Stimulated activated CD4-positive, alpha-beta T cell treated with anti-CD3 and anti-CD28 coated beads, TNF-alpha, amount 100 ng/mL, for 1 hour (primary cell): ENCODE measurements around the gene KCNQ1.

ENCODE experiments used
- DNase-seq, 3 donors: peaks; one replicate each; pipeline ENCODE4 v3.0.0-alpha.2; 2020; ENCODE audit warnings: low read depth in 3 of 3, low spot score in 1 of 3

The KCNQ1 gene

DNA sequence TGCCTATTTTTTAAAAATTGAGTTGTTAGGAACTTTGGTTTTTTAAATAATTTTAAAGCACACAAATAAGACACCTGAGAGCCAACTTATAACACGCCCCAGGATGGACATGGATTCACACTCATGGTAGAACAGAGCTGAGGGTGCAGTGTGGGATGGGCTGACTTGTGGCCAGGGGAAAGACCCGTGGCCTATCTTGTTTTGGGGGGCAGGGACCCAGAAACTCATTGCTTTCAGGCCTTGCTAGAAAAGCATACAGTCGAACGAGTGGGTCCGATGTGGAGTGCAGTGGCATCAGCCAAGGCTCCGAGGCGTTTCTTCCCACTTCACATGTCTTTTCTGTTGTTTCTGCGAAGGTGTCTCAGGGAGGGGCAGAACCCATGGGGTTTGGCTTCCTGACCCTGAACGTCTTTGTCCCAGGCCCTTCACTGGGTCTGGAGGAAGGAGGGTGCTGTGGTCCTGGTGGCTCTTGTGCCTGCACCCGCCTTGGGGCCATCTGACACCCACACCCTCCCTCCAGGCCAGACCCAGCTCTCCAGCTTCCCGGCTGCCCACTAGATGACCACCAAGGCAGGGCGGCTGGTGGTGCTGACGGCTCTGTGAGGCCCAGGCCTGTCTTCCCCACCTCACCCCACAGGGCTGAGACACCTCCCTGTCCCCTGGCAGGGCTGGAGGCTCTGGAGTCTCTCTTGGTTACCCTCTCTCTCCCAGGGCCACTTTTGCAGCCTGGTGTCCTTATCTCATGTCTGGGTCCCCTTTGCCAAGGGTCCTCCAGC, 120.8 kb downstream of the KCNQ1 start:
- DNase-seq: no peak

DNA sequence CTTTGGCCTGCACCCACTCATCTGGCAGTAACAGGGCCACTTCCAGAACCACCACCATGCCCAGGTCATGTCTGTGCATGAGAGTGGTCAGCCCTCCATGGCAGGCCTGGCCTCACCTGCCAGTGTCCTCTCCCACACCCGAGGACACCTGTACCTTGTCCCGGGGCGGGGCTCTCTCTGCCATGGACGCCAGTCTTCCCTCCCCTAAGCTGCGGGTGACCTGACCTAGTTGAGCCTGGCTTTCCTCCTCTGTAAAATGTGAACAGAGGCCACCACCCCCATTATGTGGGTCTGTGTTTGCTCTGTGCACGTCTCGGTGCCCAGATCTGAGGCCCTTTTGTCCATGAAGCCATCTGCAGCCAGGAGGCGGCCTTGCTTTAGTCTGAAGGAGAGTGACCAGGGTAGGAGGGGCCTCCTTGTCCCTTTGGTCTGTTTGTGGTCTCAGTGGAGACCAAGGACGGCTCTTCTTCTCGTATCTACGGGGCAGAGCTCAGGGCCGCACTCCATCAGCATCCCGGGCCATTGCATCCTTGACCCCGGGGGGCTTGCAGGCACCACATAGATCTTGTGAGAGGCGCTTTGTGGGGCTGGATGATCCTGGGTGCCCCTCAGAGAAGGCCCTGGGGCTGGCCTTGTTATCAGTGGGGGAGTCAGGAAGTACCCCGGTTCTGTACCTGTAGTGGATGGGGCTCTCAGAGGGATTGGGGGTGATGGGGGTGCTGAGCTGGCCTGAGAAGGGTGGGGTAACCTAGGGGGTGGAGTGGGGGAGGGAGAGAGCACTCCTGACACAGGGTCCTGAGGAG, 121.6 kb downstream of the KCNQ1 start:
- DNase-seq: no peak

DNA sequence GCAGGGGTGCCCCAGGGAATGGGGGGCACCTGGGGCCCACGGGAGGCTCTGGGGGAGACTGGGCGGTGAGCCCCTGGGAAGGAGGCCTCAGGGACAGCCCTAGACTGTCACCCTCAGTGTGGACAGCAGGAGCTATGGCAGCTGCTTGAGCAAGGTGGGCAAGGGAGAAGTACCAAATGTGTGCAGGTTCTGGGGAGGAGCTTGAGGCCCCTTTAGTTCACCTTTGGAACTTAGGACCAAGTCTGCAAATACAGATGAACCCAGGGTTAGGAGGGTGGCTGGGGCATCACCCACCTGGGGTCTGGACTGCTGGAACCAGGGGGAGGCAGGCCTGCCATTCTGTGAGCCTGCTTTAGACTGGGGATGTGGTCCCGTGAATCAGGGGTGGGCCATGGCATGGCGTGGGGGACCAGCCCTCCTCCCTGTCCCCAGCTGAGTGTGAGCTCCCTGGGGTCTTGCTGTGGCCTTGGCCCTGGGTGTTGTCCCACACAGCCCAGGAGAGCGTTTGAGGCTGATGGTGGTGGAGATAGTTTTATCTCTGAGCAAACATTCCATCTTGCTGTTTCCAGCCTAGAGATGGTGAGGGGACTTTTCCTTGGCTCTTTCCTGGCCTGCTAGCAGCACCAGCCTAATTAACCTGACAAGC, 122.3 kb downstream of the KCNQ1 start:
- DNase-seq: no peak

DNA sequence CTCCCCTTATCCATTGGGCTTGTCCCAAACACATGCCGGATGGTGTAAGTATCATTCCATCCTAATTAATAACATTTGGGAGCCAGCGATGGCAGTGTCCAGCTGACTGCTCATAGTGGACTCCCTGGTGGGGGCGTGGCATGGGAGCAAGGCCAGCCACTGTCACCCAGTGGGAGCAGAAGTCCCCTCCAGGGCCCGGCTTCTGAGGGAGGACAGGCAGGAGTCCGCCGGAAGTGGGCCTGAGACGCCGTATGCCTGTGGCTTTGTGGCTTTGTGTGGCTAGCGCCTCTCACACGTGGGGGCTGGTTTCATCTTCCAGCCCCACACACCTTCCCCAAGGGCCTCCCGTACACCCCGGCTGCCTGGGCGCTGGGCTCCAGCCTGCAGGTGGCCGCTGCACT, 124.5 kb downstream of the KCNQ1 start:
- DNase-seq: no peak

DNA sequence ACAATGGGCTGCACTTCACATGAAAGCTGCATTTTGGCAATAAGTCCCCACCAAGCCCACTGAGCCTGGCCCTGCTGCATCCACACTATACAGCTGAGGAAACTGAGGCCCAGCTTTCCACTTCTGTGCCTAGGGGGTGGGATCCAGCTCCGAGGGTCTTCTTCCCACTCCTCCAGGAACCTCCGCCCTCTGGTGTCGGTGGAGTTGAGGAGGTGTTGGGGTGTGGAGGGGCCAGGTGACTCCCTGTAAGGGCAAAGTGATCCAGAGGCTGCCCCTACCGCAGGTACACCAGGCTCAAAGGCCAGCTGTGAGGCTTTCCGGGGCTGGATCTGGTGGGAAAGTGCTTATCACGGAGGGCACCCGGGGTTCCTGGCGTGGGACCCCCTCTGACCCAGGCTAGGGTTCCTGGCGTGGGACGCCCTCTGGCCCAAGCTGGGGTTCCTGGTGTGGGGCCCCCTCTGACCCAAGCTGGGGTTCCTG, 125.0 kb downstream of the KCNQ1 start:
- no peak for DNase-seq

DNA sequence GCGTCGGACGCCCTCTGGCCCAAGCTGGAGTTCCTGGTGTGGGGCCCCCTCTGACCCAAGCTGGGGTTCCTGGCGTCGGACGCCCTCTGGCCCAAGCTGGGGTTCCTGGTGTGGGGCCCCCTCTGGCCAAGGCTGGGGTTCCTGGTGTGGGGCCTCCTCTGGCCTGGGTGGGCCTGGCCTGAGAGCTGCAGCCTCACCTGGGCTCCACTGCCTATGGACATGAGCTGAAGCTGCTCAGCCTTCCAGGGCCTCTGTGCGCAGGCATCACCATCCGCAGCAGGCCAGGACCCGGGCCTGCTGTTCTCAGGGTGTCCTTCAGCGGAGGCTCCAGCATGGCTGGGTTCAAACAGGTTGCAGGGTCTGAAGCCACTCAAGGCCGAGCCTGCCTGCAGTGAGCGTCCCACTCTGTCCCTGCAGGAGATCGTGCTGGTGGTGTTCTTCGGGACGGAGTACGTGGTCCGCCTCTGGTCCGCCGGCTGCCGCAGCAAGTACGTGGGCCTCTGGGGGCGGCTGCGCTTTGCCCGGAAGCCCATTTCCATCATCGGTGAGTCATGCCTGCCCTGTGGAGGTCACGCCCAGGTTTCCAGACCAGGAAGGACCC, 125.5 kb downstream of the KCNQ1 start:
- no peak for DNase-seq

DNA sequence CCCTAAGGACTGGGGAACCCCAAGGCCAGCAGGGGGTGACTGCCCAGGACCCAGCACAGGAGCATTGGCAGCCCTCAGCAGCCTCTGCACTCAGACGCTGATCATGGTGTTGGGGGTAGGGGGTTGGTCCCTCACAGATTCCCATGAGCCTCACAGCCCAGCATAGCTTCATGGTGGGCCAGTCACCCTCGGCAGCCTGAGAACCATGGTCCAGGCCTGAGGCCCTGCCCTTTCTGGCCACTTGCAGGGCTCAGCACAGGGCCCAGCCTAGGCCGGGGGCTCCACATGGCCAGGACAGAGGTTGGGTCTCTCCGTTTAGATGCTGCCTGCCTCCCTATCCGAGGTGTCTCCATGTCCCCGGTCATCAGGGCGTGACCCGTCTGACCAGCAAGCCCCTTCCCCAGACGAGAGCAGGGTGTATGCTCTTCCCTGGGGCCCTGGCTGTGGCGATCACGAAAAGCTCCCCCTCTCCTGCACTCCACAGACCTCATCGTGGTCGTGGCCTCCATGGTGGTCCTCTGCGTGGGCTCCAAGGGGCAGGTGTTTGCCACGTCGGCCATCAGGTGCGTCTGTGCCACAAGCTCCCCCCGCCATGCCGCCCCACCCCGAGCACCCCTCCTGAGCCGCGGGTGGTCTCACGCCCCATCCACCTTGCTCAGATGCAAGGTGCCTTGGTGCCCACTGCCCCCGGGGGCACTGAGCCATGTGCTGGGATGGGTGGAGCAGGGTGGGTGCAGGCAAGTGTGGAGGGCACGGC, 126.2 kb downstream of the KCNQ1 start:
- no peak for DNase-seq

DNA sequence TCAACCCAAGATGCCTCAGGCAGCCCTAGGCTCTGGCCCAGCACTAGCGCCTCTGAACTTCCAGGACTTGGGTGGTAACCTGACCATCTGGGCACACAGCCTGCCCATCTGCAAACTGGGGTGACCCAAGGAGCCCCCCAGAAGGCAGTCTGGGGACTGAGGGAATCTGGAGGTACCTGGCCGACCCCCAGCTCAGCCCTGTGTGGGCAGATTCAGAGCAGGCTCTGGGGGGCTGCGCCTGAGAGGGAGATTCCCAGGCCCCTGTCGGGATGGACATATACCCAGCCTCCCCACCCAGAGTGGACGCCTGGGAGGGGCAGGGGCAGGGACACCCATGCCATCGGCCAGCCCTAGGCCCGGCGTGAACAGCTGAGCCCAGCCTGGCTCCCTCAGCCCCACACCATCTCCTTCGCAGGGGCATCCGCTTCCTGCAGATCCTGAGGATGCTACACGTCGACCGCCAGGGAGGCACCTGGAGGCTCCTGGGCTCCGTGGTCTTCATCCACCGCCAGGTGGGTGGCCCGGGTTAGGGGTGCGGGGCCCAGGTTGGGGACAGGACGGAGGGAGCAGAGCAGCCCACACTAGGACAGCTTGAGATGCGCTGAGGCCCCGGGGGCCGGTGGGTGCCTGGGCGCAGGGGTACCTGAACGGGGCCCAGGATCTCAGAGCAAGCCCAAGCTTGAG, 126.9 kb downstream of the KCNQ1 start:
- no peak for DNase-seq

DNA sequence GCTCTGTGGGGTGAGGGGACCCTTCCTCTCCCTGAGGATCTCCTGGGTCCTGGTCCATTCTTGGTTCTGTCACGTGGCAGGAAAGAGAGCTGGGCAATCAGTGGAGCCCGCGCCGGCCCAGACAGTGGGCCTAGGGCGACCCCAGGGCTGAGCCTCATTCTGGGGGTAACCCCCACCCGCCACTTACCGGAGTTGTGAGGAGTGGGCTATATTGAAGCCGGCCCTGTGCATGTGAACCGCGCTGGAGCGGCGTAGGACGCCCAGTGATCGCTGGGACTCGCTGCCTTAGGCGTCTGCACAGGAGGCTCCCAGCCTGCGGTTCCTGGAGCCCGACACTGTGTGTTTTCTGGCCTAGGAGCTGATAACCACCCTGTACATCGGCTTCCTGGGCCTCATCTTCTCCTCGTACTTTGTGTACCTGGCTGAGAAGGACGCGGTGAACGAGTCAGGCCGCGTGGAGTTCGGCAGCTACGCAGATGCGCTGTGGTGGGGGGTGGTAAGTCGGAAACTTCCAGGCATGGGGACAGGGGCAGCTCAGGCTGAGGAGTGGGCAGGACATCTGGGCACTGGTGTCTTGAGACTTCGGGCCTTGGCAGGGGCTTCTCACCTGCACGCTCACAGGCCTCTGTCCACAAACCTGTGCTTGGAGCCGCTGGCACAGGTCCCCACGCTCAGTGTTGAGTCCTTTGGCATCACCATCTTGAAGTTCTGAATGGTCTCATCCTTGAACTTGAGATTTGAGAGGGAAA, 127.9 kb downstream of the KCNQ1 start:
- DNase-seq: no peak

DNA sequence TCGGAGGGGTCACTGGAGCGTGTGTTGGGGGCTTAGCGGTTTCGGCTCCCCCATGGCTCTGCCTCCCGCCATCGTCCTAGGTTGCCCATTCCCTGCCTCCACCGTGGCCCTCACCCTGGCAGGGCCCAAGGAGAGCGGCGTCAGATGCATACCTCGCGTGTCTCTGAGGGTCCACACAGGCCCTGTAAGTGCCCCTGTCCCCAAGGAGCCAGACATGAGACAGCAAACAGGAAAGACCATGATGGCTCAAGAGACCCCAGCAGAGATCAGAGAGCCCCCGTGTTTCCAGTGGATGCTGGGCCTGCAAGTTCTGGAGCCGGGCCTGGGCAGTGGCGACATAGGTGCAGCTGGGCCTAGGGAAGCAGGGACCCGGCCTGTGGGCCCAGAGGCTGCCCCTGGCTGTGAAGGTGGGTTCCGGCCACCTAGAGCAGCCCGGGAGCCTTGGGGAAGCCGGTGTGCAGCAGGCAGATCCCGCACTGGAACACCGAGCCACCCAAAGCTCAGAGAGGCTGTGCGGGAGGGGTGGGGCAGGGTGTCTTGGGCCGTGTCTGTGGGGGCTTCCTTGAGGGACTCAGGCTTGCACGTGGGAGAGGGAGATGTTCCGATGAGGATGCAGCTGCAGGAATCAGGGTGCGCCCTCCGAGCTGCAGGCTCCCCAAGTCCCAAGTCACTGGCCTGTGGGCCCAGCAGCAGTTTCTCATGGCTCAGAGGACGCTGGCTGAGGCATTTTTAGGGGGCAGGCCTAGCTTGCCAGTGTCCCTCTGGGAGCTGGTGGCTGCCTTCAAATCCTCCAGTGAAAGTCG, 128.6 kb downstream of the KCNQ1 start:
- no peak for DNase-seq

DNA sequence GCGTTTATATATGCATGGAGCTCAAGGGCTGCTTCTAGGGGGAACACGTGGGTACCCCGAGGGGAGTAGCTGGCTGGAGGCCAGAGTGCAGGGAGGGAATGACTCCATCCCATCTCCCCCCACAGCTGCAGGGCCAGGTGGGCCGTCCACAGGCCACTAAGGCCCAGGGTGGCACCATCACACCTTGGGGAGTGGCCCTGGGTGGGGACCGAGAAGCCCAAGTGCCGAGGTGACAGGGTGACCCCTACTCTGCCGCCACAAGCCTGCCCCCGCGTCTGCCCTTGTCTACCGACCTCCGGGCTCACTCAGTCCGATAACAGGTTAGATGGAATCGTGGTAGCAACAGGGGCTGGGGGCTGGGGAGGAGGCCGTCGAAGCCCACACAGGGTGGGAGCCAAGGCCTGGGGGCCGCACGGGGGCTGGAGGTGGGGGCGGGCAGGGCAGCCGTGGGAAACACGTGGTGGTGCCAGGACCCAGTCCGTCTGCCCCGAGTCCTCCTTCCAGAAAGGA, 129.3 kb downstream of the KCNQ1 start:
- DNase-seq: no peak

DNA sequence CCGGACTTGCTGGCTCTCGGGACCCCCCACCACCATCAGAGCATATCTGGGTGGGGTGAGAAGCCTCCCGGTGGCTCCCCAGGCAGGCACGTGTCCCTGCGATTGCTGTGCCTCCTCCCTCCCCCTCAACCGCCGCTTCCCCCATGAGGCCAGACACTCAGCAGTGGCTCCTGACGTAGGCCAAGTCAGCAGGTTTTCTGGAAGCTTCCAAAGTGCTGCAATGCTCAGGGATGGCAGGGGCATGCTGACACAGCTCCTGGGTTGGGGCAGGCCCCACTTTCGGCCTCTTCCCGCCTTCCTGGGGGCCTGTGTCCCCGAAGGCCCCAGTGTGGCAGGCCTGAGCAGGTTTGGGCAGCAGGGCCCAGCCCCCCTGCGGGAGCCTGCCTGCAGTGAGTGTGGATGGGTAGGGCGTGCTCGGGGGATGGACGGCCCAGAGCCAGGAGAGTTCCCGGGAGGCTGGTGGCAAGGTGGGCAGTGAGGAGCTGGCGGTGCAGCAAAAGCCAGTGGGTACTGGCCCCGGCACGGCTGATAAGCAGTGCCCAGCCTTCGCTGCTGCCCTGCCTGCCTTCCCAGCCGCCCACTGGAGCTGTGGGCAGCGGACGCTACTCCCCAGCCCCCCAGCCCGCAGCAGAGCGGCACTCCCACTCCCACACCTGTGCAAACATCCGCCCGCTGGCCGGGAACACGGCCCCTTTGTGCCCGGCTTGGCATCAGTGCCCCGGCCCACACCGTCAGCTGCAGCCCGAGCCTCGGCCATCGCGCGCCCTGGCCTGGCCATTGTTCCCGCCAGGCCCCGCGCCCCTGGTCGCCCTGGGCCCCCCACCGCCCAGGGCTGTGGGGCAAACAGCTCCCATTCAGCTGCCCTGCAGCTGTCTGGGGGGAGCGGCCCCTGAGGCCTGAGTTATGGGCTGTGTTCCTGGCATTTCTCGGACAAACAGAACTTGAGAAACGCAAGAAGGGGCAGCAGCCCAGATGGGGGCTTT, 130.0 kb downstream of the KCNQ1 start:
- no peak for DNase-seq

DNA sequence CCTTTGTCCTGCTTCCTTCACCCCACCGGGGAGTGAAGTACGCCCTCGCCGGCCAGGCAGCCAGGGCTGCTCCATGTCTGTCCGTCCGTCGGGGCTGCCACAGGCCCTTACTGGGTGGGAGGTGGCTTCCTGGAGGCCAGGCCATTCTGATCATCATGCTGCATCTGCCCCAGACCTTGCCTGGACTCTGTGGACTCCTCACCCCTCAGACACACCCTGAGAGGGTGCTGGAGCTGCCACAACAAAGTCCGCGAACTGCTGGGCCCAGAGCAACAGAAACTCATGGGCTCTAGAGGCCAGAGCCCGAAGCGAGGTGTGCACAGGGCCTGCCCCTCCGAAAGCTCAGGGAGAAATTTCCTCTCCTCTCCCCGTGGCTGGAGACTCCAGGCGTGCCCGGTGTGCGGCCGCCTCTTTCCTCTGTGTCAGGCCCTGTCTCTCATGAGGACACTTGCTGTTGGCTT, 130.8 kb downstream of the KCNQ1 start:
- DNase-seq: no peak

DNA sequence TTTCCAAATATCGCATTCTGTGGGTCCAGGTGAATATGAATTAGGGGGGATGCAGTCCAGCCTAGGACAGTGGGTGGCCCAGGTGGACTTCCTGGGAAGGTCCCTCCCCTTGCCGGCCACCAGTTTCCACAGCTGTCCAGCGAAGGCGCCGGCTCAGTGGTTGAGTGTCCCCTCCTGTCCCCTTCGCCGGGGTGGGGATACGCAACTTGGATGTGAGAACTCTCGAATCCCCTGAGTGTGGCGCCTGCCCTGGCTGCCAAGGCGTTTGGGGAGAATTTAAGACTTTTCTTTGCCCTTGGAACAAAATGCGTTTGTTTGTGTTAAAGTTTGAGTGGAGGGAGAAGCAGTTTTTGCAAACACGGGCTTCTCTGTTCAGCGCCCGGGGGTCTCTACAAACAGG, 131.3 kb downstream of the KCNQ1 start:
- no peak for DNase-seq

DNA sequence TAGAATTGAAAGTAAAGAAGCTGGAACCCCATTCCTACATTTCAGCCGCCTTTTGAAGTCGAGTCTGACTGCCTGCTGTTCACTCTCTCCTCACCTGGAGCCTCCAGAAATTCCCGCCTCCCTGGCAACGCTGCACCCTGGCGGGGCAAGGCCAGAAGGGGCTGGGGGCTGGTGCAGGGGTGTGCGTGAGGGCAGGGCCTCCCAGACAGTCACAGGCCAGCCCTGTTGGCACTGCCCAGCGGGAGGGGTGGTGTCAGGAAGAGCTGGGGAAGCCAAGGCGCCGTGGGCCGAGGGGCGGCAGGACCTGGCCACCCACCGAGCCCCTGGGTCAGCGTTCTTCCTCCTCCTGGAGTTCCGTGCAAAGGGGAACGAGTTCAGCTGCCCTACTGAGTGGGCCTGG, 131.7 kb downstream of the KCNQ1 start:
- no peak for DNase-seq

DNA sequence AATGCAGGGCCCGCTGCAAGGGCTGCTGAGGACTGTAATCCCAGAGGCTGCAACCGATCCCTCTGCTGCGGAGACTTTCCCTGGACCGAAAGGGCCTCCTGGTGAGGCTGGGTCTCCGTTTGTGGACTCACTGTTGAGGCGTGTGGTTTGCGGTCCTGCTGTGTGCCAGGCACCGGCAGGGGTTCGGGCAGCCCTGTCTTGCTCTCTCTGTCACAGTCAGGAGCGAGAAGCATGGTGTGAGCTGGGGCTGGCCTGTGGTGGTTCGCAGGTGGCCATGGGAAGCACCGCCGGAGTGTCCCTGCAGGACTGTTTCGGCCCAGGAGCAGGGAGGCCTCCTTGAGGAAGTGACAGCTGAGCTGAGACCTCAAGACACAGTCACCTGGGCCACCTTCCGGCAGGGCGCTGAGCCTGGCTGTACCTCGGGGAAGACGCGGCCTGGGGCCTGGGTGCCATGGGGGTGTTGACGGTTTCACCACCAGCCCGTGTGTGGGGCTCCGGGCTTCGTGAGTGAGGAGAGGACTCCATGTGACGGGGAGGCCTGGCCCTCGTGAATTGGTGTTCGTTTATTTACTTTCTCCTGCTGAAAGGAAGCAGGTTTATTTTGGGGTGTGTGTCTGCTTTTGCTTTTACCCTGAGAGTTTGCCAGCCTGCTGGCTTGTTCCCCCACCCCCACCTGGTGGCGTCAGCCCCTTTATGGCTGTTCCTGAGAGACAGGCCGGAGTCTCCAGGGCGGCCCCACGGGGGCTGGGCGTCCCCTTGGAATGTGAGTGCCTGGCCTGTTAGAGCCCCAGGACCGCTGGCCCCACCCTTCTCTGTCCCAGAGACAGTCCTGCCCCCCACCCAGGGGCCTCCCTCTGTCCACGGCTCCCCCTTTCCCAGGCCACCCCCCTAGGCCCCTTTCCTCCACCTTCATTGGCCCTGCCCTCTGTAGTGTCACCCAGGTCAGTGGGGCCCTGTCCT, 132.5 kb downstream of the KCNQ1 start:
- DNase-seq: no peak
